Measurements from ENCODE around the gene ASTN2.

DNA sequence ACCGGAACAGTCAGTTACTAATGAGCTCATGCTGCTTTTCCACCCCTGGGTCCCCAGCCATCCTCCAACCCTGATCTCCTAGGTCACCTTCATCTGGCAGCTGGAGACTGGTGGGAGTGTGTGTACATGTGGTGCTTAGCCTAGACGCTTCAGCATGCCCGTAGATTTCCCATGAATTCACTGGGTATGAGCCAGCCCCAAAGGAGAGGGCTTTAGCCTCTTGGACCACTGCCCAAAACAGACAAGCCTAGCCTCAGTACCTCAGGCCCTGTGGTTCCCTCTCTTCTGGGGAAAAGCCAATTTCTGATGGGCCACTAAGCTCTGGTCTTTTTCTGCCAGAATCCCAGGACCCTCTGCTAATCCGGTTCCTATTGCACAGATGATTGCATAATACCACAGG is 48.0 kb upstream of the ASTN2 start:
- TF ChIP-seq, protein P1, sequence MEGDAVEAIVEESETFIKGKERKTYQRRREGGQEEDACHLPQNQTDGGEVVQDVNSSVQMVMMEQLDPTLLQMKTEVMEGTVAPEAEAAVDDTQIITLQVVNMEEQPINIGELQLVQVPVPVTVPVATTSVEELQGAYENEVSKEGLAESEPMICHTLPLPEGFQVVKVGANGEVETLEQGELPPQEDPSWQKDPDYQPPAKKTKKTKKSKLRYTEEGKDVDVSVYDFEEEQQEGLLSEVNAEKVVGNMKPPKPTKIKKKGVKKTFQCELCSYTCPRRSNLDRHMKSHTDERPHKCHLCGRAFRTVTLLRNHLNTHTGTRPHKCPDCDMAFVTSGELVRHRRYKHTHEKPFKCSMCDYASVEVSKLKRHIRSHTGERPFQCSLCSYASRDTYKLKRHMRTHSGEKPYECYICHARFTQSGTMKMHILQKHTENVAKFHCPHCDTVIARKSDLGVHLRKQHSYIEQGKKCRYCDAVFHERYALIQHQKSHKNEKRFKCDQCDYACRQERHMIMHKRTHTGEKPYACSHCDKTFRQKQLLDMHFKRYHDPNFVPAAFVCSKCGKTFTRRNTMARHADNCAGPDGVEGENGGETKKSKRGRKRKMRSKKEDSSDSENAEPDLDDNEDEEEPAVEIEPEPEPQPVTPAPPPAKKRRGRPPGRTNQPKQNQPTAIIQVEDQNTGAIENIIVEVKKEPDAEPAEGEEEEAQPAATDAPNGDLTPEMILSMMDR (IDR thresholded peaks at IDR 0.05 in 2 of 3, conservative IDR thresholded peaks at IDR 0.05 in 1 of 3; ENCODE audit: control insufficient read depth in 2 of 3, extremely low read depth in 1 of 3, insufficient read depth in 1 of 3, low read depth in 3 of 3, low read length in 3 of 3): no peak
- TF ChIP-seq GABPA (IDR thresholded peaks at IDR 0.05; ENCODE audit: low read depth): no peak
- no peak for TF ChIP-seq YY1 (IDR thresholded peaks at IDR 0.05; ENCODE audit: low read depth, low read length)
- no peak for TF ChIP-seq ETV6 (conservative IDR thresholded peaks at IDR 0.05 in 1 of 2, IDR thresholded peaks at IDR 0.05 in 1 of 2; ENCODE audit: borderline replicate concordance in 1 of 2, low read depth in 1 of 2)
- no peak for TF ChIP-seq MEF2B (IDR thresholded peaks at IDR 0.05; ENCODE audit: partially characterized antibody, poor library complexity, severe bottlenecking)
- no peak for TF ChIP-seq RFX5 (IDR thresholded peaks at IDR 0.05; ENCODE audit: low read depth, low read length)
